ENCODE measurements around the gene KCNK3.

KCNK3 gene

DNA sequence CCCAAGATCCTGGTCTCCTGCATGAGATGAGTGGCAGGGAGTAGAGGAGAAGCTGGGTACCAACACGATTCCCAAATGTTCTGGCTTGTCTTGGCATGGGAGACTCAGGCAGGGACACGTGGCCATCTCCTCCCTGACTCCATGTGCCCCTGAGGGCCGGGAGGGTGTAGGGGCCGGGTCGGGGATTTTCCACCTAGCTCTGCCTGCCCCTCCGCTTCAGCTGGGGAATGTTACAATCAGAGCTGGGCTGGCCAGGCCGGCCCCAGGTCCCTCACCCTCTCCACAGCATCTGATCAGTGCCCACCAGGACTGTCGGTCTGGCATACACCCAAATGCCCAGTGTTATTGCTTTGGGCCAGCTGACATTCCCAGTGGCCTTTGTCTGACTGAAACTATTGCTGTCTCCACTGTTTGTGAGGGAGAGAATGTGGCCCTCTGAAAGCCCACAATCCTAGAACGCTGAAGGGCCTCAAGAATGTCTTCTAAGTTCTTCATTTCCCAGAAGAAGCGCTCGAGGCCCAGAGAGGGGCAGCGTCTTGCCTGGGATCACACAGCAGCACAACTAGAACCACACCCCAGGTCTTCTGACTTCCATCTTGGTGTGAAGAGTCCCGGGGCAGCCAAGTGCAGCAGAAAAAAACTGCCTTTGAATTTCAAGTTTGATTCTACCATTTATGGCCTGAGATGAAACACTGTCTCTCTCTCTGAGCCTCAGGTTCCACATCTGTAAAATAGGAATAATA is 23.2 kb downstream of the KCNK3 start:
- no peak for DNase-seq

DNA sequence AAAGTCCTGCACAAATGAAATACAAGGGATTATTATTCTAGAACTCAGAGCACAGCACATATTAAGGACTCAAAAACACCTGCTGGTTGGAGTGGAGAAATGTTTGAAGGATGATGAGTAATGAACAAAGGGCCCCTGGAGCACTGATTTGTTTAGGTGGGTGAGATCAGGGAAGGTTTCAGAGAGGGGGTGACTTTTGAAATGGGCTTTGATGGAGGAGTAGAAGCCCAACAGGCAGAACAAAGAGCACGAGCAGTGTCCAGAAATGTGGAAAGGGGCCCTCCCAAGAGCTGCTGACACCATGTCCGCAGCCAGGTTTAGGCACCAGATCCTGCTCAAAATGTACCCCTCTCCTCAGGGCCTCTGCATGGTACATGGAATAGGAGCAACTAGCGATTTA is 23.8 kb downstream of the KCNK3 start:
- DNase-seq = no peak

DNA sequence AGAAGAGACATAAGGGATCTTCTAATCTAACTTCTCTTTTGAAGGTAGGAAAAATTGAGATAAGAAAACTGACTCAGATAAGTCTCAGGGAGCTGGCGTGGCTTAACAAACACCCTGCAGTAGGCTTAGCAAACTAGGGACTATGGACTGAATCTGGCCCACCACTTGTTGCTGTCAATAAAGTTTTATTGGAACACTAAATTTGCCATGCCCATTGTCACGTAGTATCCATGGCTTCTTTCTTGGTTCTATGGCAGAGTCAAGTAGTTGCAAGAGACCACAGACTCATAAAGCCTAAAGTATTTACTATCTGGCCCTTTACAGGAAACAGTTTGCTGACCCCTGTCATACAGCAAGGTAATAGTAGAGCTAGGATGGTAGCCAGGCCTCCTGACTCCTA is 24.2 kb downstream of the KCNK3 start:
- no peak for DNase-seq

DNA sequence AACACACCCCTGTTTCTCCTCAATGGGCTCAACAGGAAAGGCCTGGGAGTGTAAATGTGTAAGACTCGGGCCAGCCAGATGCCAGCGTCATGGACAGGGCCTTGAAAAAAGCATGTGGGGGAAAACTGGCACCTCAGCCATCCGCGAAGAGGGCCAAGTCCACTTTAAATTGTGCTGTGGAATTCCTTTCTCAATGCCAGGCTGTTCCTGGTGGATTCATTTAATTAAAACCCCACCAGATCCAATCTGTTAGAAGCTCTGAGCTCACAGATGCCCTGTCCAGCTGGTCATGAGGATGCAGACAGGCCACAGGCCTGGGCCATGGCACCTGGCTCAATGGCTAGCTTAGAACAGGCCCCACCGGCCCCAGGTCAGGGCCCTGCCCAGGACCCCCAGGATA is 24.8 kb downstream of the KCNK3 start:
- DNase-seq = no peak

DNA sequence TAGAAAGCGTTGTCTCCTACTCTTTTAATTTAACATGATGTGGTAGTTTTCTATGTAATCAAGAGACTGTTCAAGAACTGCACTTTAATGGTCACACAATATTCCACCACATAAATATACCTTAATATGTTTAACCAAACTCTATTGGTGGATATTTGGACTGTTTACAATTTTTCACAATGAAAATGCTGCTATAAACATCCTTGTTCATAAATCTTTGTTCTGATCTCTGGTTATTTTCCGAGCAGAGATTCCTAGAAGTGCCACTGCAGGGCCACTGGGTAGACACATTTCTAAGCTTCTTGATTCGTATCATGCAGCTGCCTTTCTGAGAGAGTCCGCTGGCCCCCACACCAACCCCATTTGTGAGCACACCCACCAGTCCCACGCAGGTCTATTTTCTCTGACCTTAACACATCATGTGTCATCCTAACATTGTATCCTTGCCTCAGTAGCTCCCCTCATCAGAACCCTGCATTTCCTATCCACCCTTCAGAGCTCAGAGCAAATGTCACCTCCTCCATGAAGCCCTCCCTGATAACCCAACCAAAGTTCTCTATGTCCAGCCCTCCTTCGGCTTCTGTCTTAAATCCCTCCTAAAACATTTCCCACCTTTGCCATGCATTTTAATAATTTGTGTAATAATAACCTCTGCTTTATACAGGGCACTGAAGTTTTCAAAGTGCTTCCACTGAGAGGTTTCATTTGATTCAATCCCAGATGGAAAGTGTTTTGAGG is 26.6 kb downstream of the KCNK3 start:
- DNase-seq = no peak

DNA sequence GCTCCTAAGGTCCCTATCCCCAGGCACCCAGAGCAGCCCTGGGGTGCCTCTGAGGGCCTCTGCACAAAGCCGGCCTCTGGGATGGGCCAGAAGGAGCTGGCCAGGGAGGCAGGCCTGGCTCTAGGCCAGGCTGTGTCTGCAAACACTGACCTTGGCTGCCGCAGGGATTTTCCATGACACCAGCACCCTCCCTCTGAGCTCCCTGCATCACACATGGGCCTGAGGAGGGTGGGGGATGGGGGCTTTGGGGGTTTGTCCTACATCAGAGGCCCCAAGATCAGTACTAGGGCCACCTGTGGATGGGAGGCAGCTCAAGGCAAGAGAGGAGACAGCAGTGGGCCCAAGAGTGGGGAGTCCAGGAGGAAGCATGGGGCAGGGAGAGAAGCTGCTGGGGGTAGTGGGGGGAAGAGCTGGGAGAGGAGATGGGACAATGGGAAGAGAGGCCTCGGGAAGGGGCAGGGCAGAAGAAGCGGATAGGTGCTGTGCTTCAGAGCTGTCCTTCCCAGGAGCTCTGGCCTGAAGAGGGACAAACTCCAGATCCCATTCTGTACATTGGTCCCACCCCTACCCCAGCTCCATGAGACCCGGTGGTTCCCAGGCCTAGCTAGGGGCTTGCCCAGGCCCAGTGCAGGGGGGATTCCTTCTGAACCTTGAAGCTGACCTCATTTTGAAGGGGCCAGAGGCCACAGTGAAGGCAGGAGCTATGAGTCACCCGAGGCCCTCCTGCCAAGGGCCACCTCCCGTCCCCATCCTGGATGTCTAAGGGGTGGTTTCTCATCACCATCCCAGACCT is 28.0 kb downstream of the KCNK3 start:
- no peak for DNase-seq

DNA sequence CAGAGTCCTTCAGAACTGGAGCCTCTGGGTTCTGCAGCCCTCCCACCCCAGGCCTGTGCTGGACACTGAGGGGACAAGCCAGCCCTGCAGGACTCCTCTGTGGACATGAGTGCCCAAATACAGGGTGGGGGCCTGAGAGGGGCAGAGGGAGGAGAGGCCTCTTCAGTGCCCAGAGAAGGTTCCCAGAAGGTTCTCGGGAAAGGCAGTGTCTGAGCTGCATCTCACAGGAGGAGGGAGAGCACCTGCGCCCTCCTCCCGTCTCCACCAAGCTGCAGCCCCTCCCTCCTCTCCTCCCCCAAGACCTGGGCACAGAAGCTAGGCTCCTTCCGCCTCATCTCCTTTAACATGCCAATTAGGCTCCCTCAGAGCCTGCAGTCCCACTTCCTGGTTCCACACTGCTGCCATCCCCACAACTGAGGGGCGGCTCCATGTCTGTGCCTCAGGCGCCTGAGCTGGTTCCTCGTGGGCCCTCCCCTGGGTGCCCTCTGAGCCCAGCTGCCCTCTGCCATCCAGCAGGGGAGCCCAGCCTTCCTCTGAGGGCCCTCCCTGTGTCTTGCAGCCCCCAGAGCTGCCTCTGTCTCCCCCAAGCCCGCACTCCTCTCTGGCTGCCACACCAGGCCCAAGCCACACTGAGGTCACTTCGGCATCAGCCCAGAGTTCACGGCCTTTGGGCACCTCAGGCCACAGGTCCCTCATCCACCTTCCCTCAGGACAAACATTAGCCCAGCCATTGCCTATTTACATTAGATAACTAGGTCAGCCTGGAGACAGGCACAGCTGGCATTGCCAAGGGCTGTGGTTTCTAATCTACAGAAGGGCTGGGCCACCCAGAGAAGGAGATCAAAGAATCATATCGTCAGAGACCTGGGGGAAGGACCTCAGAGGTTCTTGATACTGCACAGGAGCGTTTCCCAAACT is 28.9 kb downstream of the KCNK3 start:
- no peak for DNase-seq

DNA sequence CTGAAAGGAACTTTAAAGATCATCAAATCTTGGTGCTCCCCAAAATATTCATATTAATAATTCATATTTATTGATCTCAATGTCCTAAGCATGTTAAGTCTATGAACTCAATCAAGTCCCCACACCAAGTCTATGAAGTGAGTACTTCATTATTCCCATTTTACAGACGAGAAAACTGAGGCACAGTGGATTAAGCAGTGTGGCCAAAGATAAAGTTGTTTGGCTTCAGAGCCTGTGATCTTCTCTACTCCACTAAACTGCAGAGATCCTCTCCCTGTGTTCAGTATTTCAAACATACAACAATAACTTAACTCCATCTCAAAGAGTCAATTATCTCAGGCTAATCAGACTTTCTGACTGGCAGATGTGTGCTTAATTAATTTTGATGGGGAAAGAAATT is 29.8 kb downstream of the KCNK3 start:
- DNase-seq = no peak

DNA sequence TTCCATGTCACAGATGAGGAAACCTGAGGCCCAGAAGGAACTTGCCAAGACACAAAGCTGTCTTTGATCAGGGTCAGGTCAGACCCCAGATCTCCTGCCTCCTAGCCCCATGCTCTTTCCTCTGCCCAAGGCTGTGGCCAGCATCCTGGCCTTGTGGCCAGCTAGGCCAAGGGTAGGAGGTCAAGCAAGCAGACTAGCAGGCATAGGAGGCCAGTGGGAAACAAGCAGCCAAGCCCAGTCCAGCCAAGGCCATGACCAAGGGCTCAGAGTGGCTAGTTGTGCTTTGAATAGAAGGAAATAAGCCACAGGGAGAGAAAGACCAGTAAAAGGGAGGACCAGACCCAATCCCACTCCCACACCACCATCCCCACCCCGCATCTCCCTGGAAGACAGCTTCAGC is 30.4 kb downstream of the KCNK3 start:
- no peak for DNase-seq

DNA sequence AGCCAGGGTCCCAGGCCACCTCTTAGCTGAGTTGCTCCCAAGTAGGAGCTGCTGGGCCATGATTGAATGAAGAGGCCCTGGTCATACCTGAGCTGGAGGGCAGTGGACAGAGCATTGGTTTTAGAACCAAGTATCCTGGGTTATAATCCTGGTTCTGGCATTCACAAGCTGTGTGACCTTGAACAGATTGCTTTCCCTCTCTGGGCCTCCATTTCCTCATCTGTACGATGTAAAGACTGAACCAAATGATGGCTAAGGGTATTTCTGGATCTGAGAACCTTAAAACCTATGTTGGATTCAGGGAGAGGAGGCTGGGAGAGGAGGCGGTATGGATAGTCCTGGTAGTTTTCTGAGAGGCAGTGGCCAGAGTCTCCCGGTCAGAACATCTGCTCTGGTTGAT is 31.0 kb downstream of the KCNK3 start:
- no peak for DNase-seq

DNA sequence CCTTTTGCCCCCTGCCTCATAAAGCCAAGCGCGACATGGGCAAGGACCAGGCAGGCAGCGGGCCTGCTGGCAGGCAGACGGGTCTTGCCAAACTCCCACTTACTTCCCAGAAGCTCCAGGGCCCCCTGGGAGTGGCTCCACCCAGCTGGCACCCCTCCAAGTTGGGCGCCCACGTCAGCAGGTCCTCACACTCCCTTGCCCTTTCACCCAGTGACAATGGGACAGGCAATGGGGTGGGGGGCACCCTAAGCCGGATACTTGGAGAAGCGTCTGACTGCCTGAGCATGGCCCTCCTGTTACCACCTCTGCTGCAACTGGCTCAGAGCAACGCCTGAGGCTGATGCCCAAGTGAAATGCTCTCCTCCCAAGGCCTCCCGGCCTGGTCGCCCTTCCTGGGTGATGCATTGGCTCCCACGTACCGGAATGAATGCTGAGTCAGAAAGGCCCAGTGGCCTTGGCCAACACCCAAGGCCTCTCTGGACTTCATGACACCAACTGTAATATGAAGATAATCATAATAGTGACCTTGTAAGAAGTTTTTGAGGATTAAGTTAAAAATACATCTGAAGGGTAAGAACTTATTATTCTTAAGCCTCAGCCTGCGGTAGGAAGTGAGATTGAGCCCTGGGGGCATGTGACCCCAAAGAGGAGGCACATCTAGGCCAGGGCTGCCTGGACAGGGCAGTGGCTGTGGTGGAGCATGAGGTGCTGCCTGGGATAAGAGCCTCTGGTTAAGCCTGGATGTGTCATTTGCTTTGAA is 31.6 kb downstream of the KCNK3 start:
- DNase-seq = no peak

DNA sequence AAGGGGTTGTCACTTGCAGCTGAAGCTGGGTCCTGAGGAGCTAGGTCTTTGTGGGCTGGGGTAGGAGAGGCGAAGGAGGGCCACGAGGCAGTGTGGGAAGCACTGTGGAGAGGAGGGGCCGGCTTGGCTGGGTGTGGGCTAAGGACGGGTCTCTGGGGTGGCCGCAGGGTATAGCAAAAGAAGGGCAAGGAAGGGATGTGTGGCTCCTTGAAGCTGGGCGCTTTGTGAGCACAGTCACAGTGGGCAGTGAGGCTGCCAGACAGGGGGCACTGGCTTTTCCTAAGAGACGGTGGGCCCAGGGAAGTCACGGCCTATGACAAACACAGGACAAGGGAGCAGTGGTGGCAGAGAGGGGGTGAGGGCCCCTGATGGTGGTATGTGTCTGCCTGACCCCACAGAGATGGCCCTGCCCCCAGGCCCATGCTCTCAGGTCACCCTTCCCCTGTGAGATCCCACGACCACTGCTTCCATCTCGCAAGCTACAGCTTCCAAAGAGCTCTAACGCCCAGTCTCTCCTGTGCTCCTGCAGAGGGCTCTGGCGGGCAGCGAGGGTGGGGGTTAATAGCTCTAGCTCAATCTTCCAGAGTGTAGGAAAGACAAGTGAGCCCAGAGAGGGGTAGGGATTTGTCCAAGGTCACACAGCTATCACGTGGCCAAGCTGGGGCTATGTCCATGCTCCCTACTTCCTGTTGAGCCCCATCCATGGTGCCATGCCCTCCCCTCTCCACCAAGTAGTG is 32.4 kb downstream of the KCNK3 start:
- DNase-seq = no peak

DNA sequence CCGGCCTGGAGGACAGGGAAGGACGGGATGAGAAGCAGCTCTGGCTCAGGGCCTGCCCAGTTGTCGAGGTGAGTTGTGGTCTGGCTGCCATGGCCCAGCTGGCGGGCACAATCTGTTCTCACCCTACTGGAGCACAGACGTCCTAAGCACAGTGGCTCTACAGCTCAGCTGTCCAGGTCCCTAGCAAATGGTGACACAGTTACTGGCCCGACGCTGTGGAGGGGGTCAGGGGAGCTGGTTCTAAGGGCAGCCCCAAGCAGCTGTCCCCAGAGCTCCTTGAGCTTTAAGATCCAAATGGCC is 32.9 kb downstream of the KCNK3 start:
- no peak for DNase-seq

DNA sequence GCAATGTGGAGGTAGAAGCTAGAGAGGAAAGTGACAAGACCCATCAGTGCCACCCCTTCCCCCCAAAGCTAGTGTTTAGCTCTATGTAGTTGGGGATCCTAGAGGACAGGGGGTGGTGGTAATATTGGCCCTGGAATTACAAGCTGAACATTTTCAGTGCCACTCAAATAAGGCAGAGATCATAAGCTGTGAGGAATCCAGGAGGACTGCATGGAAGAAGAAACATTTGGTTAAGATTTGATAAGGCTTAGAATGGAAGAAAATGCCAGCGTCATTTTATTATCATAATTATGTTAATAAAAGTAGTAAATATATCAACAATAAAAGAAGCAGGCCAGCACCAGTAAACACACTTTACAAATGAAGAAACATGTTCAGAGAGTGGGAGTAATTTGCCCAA is 33.7 kb downstream of the KCNK3 start:
- no peak for DNase-seq

DNA sequence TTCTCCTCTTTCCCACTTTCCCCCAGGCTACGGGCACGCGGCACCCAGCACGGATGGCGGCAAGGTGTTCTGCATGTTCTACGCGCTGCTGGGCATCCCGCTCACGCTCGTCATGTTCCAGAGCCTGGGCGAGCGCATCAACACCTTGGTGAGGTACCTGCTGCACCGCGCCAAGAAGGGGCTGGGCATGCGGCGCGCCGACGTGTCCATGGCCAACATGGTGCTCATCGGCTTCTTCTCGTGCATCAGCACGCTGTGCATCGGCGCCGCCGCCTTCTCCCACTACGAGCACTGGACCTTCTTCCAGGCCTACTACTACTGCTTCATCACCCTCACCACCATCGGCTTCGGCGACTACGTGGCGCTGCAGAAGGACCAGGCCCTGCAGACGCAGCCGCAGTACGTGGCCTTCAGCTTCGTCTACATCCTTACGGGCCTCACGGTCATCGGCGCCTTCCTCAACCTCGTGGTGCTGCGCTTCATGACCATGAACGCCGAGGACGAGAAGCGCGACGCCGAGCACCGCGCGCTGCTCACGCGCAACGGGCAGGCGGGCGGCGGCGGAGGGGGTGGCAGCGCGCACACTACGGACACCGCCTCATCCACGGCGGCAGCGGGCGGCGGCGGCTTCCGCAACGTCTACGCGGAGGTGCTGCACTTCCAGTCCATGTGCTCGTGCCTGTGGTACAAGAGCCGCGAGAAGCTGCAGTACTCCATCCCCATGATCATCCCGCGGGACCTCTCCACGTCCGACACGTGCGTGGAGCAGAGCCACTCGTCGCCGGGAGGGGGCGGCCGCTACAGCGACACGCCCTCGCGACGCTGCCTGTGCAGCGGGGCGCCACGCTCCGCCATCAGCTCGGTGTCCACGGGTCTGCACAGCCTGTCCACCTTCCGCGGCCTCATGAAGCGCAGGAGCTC is 35.4 kb downstream of the KCNK3 start:
- DNase-seq = no peak

DNA sequence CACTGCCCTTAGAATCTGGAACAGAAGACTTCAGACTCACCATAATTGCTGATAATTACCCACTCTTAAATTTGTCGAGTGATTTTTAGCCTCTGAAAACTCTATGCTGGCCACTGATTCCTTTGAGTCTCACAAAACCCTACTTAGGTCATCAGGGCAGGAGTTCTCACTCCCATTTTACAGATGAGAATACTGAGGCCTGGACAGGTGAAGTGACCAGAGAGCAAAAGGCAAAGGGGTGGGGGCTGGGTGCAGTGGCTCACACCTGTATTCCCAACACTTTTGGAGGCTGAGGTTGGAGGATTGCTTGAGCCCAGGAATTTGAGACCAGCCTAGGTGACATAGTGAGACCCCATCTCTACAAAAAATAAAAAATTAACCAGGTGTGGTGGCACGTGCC is 36.8 kb downstream of the KCNK3 start:
- DNase-seq = no peak

DNA sequence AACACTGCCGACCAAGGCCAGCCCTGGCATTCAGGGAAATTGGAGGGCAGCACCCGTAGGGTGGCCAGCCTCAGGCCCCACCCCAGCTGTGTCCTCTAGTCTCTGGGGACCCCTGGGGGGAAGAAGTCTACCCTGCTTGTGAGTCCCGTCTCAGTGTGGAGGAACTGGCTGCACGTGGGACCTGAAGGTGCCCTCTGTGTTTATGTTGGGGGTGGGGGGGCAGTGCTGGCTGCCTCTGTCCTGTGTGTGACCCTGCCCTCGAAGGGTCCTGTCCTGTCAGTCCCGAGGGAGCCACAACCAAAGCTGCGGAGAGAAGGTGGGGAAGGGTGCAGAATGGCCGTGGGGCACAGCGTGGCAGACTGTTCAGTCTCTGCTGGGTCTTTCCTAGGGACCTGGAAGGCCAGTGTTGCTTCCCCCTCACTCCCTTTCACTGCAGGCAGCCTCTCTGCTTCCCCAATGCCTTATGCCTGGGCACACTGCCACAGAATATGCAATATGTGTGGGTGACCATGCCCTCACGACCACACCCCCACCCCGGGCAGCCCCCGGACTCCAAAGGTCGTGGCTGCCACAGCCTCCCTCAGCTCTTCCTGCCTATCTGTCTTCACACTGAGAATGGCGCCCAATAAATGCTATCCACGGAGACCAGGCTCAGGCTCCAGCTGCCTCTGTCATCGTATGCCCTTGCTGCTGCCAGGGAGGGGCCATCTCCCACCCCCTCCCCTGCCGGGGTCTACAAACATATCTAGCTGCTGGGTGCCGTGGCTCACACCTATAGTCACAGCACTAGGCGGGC is 38.2 kb downstream of the KCNK3 start:
- DNase-seq = no peak

DNA sequence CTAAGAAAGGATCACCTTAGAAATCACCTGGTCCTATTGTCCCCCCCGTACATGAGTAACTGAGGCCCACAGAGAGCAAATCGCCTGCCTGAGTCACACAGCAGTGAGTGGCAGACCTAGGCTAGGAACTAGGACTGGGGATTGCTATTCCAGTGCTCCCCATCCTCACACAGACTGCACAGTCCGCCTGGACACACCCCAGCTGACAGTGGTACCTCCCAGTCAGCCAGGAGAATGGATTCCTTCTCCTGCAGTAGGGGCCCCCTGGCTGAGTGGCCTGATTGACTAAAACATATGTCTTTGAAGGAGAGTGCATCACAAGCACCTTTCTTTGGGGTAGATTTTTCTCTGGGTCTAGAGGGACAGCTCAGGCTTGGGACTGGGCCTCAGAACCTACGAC is 39.2 kb downstream of the KCNK3 start:
- DNase-seq = no peak

DNA sequence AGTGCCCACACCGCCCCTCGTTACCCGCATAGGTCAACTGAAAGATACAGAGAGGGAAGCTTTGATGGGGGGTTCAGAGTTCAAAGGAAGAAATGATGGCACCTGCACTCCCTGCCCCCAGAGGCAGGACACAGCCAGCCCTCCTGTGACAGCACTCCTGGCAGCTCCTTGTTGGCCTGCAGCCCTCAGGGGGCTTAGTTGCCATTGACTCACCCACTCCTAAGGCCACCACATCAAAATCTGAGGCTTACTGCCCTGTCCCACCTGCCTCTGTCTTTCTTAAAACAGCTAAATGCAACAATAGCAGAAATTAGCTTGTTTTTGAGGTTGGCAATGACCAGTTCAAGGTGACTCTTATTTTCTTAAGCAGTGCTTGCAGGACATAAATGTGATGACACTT is 39.9 kb downstream of the KCNK3 start:
- DNase-seq = no peak

DNA sequence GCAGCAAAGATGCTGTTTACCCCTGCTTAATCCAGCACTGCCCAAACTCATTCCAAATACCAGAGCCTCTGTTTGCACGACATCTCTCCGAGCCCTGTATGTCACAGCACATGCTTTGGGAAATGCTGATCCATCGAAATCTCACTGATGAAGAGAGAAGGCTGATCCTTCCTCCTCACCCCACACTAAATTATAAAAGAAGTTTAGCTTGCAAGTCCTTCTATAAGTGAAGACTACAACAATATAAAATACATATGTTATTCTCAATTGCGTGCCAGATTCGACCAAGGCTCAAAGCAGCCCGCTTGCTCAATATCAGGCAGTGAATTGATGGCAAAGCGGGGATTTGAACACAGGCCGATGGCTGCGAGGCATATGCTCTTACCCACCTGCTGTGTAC is 40.9 kb downstream of the KCNK3 start:
- no peak for DNase-seq
